ENCODE measurements around the gene PCYOX1L.

The PCYOX1L gene

GRCh38 chr5:149416987-149417710, 59.3 kb downstream of the PCYOX1L start:
- TF ChIP-seq EZH2phosphoT487 (IDR thresholded peaks at IDR 0.05; ENCODE audit: low read depth) = no peak
- no peak for TF ChIP-seq CTCF (IDR thresholded peaks at IDR 0.05; ENCODE audit: low read depth, low read length)
- Histone ChIP-seq H3K79me2 (ENCODE audit: low read length) (no peaks in the 10 kb centered on the region), H3K4me1 (ENCODE audit: low read length) (no peaks in the 10 kb centered on the region)

GRCh38 chr5:149417711-149418368, 60.0 kb downstream of the PCYOX1L start:
- Histone ChIP-seq H4K20me1 (ENCODE audit: insufficient read depth, low read length) (no peaks in the 10 kb centered on the region), H3K4me1 (ENCODE audit: low read length) (no peaks in the 10 kb centered on the region), H3K9ac (ENCODE audit: low read length) (no peak overlapping the region), H3K9me3 (ENCODE audit: insufficient read depth, low read length) (no peaks in the 10 kb centered on the region), H3K27ac (ENCODE audit: low read length) (no peak overlapping the region), H2AFZ (ENCODE audit: low read depth, low read length) (no peak overlapping the region), H3K27me3 (ENCODE audit: low read depth, low read length) (0 out of 2 replicates have a peak, but pooled peaks cover 3% of the 10 kb centered on the region), H3K79me2 (ENCODE audit: low read length) (no peaks in the 10 kb centered on the region), H3K36me3 (replicated peaks; ENCODE audit: low read depth, low read length) (no peaks in the 10 kb centered on the region), H3K4me2 (ENCODE audit: low read length) (no peak overlapping the region), H3K4me3 (ENCODE audit: low read length) (no peak overlapping the region)
- no peak for TF ChIP-seq EZH2phosphoT487 (IDR thresholded peaks at IDR 0.05; ENCODE audit: low read depth)
- no peak for TF ChIP-seq CTCF (IDR thresholded peaks at IDR 0.05; ENCODE audit: low read depth, low read length)

More at GRCh38 chr5:149416987-149417710, 59.3 kb downstream of the PCYOX1L start:
- Histone ChIP-seq H3K9ac (ENCODE audit: low read length) (no peak overlapping the region), H3K27me3 (ENCODE audit: low read depth, low read length) (0 out of 2 replicates have a peak, but pooled peaks cover 3% of the 10 kb centered on the region), H3K9me3 (ENCODE audit: insufficient read depth, low read length) (no peaks in the 10 kb centered on the region), H3K27ac (ENCODE audit: low read length) (no peak overlapping the region), H3K36me3 (replicated peaks; ENCODE audit: low read depth, low read length) (no peaks in the 10 kb centered on the region), H3K4me2 (ENCODE audit: low read length) (no peak overlapping the region), H2AFZ (ENCODE audit: low read depth, low read length) (no peak overlapping the region), H4K20me1 (ENCODE audit: insufficient read depth, low read length) (no peaks in the 10 kb centered on the region), H3K4me3 (ENCODE audit: low read length) (no peak overlapping the region)

GRCh38 chr5:149418910-149419531, 61.2 kb downstream of the PCYOX1L start:
- H3K36me3 ChIP-seq (replicated peaks; ENCODE audit: low read depth, low read length) = no peaks in the 10 kb centered on the region
- H3K27me3 ChIP-seq (ENCODE audit: low read depth, low read length) = 0 out of 2 replicates have a peak, but pooled peaks cover 3% of the 10 kb centered on the region
- H3K4me1 ChIP-seq (ENCODE audit: low read length) = no peaks in the 10 kb centered on the region
- H3K27ac ChIP-seq (ENCODE audit: low read length) = no peak overlapping the region
- no peak overlapping the region for H3K4me3 ChIP-seq (ENCODE audit: low read length)
- H3K4me2 ChIP-seq (ENCODE audit: low read length) = no peak overlapping the region
- H2AFZ ChIP-seq (ENCODE audit: low read depth, low read length) = no peak overlapping the region
- no peaks in the 10 kb centered on the region for H3K79me2 ChIP-seq (ENCODE audit: low read length)
- H3K9ac ChIP-seq (ENCODE audit: low read length) = no peak overlapping the region
- H4K20me1 ChIP-seq (ENCODE audit: insufficient read depth, low read length) = no peaks in the 10 kb centered on the region
- TF ChIP-seq EZH2phosphoT487 (IDR thresholded peaks at IDR 0.05; ENCODE audit: low read depth) = no peak
- no peak for TF ChIP-seq CTCF (IDR thresholded peaks at IDR 0.05; ENCODE audit: low read depth, low read length)
- H3K9me3 ChIP-seq (ENCODE audit: insufficient read depth, low read length) = no peaks in the 10 kb centered on the region
